GM12878 (cell line): Measurements from ENCODE around the gene SV2A. TPM values are rescaled to one million over a fixed set of nuclear protein-coding genes. Genes with fewer than 3 reads are reported as not detected.

Source experiments
- CBFB ChIP-seq: IDR thresholded peaks from 2 replicates; pipeline ENCODE4 v1.6.1; 2016; ENCODE audit warnings: antibody characterized with exemption, low read depth
- DPF2 ChIP-seq: fragments of 450-650 bp; IDR thresholded peaks from 2 replicates; pipeline ENCODE4 v1.6.1; 2017; ENCODE audit warnings: mild to moderate bottlenecking
- GABPA ChIP-seq: IDR thresholded peaks from 2 replicates; pipeline ENCODE4 v1.6.1; 2014; ENCODE audit warnings: antibody characterized with exemption, low read depth, mild to moderate bottlenecking, inconsistent platforms
- IRF4 ChIP-seq: IDR thresholded peaks from 2 replicates; pipeline ENCODE4 v1.6.1; 2011; ENCODE audit warnings: low read depth, low read length
- LARP7 ChIP-seq: fragments of 450-650 bp; IDR thresholded peaks from 2 replicates; pipeline ENCODE4 v1.6.1; 2017; ENCODE audit warnings: mild to moderate bottlenecking
- MTA3 ChIP-seq: IDR thresholded peaks from 2 replicates; pipeline ENCODE4 v1.6.1; 2012; ENCODE audit warnings: low read length, inconsistent platforms, borderline replicate concordance
- MXI1 ChIP-seq: fragments of 150-350 bp; IDR thresholded peaks from 2 replicates; pipeline ENCODE4 v1.6.1; 2011; ENCODE audit warnings: low read depth, mild to moderate bottlenecking, inconsistent platforms, low read length, improper control_type of control experiment
- MYC ChIP-seq: IDR thresholded peaks from 2 replicates; pipeline ENCODE4 v1.6.1; 2011; ENCODE audit warnings: mild to moderate bottlenecking, low read length, moderate library complexity, inconsistent platforms; ENCODE audit not compliant: insufficient read depth, insufficient replicate concordance, insufficient read length, severe bottlenecking
- NRF1 ChIP-seq: conservative IDR thresholded peaks from 2 replicates; pipeline ENCODE4 v1.6.1; 2011; ENCODE audit warnings: mild to moderate bottlenecking, low read depth, low read length, improper control_type of control experiment
- SRF ChIP-seq, 2 experiments: IDR thresholded peaks; 2 replicates each; pipeline ENCODE4 v1.6.1; 2011; ENCODE audit warnings: low read depth in 2 of 2, low read length in 2 of 2, mild to moderate bottlenecking in 1 of 2, moderate library complexity in 1 of 2
- SUPT20H ChIP-seq: IDR thresholded peaks from 2 replicates; pipeline ENCODE4 v1.6.1; 2011; ENCODE audit warnings: low read depth, mild to moderate bottlenecking, low read length, moderate library complexity, borderline replicate concordance; ENCODE audit not compliant: control insufficient read depth
- SUZ12 ChIP-seq: fragments of 200-600 bp; sonication (generic); IDR thresholded peaks from one replicate; pipeline ENCODE4 v1.6.1; 2018; ENCODE audit warnings: antibody characterized with exemption, mild to moderate bottlenecking; ENCODE audit not compliant: unreplicated experiment
- polyA plus RNA-seq, 11 experiments: library from polyadenylated mRNA; depleted of rRNA in 4 of 11; unstranded in 6 of 11; stranded (reverse) in 5 of 11; fragments of >200 nt; fragmentation: Nextera tagmentation in 4 of 11; fragmentation: Illumina TruSeq in 1 of 11; extraction: Ambion mirVana in 4 of 11; extraction: Trizol in 1 of 11; gene quantifications; 1 replicate in 1 of 11; 2 replicates in 10 of 11; pipeline versions ENCODE4 v1.2.1 to v1.2.3, GENCODE V29; 2011 to 2016; ENCODE audit warnings: inconsistent platforms in 2 of 11, missing spikeins in 2 of 11, low read depth in 1 of 11
- total RNA-seq, 4 experiments: library from RNA; depleted of rRNA in 3 of 4; stranded (reverse); fragments of >200 nt in 3 of 4; fragmentation: Illumina TruSeq in 1 of 4; extraction: Trizol in 1 of 4; gene quantifications; 2 replicates each; pipeline versions ENCODE4 v1.2.1 to v1.2.3, GENCODE V29; 2013 to 2021
- TF ChIP-seq, protein P1 (sequence below): IDR thresholded peaks from 2 replicates; pipeline ENCODE4 v1.6.1; 2012; ENCODE audit warnings: low read length, inconsistent platforms
- TF ChIP-seq, protein P2 (sequence below): fragments of 450-650 bp; IDR thresholded peaks from 2 replicates; pipeline ENCODE4 v1.6.1; 2014; ENCODE audit warnings: mild to moderate bottlenecking
- TF ChIP-seq, protein P3 (sequence below): fragments of 450-650 bp; IDR thresholded peaks from 2 replicates; pipeline ENCODE4 v1.6.1; 2016; ENCODE audit warnings: mild to moderate bottlenecking
- TF ChIP-seq, protein P4 (sequence below): fragments of 450-650 bp; IDR thresholded peaks from 2 replicates; pipeline ENCODE4 v1.6.1; 2016; ENCODE audit warnings: mild to moderate bottlenecking, moderate library complexity, borderline replicate concordance
- TF ChIP-seq, protein P5 (sequence below): fragments of 450-650 bp; IDR thresholded peaks from 2 replicates; pipeline ENCODE4 v1.6.1; 2016; ENCODE audit warnings: mild to moderate bottlenecking

SV2A gene
- total and polyA plus RNA-seq, 10 of the 15 experiments (the other 5 are each of a cell fraction or from before 2014, with no cell fraction given) = 0.39 to 11.6 (median 5.4) TPM

DNA sequence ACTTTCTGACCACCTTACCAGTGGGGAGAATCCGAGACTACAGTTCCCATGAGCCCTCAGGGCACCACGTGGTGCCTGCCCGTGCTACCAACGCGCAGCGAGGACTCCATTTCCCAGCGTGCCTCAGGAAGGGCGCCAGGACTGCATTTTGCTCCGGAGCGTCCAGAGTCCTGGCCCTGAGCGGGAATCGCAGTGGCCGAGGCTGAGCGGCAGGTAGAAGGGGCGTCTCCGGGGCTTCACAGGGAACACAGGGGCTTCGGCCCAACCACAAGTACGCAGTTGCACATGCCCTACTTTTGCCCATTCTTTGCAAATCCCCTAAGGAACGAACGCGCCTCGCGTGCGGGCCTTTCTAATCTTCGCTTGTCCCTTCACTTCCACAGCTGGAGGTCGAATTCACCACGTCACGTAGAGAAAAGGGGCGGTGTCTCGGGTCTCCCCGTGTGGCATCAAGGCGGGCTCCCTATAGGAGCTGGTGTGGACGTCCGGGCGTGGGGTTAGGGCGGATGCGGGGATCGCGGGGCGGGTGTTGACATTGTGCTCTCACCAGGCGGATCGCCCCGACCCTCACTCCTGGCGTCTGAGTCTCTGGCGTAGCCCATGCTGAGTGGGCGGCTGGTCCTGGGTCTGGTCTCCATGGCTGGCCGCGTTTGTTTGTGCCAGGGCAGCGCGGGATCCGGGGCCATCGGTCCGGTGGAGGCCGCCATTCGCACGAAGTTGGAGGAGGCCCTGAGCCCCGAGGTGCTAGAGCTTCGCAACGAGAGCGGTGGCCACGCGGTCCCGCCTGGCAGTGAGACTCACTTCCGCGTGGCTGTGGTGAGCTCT lies 18.0 kb downstream of the SV2A start, which contains the start of gene BOLA1 (continued):
- TF ChIP-seq IRF4 (peak; percentile 73), MYC (peak; percentile 24), LARP7 (peak; percentile 85), MXI1 (peak; percentile 29), SRF (IDR thresholded peaks at IDR 0.05; ENCODE audit: low read depth in 2 of 2, low read length in 2 of 2) (peak in 1 of 2 experiments; percentile 52; a peak in 1 of 4 replicates), GABPA (peak; percentile 73; the same call in 1 of the 2 replicates), DPF2 (0 out of 2 replicates have a peak, but pooled peaks have one; percentile 27), SUPT20H (no peak), SUZ12 (no peak), NRF1 (0 out of 2 replicates have a peak, but pooled peaks have one; percentile 25), CBFB (0 out of 2 replicates have a peak, but pooled peaks have one; percentile 49), MTA3 (no peak)
- TF ChIP-seq, protein P1, sequence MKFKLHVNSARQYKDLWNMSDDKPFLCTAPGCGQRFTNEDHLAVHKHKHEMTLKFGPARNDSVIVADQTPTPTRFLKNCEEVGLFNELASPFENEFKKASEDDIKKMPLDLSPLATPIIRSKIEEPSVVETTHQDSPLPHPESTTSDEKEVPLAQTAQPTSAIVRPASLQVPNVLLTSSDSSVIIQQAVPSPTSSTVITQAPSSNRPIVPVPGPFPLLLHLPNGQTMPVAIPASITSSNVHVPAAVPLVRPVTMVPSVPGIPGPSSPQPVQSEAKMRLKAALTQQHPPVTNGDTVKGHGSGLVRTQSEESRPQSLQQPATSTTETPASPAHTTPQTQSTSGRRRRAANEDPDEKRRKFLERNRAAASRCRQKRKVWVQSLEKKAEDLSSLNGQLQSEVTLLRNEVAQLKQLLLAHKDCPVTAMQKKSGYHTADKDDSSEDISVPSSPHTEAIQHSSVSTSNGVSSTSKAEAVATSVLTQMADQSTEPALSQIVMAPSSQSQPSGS = no peak
- TF ChIP-seq, protein P2, sequence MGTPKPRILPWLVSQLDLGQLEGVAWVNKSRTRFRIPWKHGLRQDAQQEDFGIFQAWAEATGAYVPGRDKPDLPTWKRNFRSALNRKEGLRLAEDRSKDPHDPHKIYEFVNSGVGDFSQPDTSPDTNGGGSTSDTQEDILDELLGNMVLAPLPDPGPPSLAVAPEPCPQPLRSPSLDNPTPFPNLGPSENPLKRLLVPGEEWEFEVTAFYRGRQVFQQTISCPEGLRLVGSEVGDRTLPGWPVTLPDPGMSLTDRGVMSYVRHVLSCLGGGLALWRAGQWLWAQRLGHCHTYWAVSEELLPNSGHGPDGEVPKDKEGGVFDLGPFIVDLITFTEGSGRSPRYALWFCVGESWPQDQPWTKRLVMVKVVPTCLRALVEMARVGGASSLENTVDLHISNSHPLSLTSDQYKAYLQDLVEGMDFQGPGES = 0 out of 2 replicates have a peak, but pooled peaks have one; percentile 28
- TF ChIP-seq, protein P3, sequence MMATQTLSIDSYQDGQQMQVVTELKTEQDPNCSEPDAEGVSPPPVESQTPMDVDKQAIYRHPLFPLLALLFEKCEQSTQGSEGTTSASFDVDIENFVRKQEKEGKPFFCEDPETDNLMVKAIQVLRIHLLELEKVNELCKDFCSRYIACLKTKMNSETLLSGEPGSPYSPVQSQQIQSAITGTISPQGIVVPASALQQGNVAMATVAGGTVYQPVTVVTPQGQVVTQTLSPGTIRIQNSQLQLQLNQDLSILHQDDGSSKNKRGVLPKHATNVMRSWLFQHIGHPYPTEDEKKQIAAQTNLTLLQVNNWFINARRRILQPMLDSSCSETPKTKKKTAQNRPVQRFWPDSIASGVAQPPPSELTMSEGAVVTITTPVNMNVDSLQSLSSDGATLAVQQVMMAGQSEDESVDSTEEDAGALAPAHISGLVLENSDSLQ = peak; percentile 25; the same call in 1 of the 2 replicates
- TF ChIP-seq, protein P4, sequence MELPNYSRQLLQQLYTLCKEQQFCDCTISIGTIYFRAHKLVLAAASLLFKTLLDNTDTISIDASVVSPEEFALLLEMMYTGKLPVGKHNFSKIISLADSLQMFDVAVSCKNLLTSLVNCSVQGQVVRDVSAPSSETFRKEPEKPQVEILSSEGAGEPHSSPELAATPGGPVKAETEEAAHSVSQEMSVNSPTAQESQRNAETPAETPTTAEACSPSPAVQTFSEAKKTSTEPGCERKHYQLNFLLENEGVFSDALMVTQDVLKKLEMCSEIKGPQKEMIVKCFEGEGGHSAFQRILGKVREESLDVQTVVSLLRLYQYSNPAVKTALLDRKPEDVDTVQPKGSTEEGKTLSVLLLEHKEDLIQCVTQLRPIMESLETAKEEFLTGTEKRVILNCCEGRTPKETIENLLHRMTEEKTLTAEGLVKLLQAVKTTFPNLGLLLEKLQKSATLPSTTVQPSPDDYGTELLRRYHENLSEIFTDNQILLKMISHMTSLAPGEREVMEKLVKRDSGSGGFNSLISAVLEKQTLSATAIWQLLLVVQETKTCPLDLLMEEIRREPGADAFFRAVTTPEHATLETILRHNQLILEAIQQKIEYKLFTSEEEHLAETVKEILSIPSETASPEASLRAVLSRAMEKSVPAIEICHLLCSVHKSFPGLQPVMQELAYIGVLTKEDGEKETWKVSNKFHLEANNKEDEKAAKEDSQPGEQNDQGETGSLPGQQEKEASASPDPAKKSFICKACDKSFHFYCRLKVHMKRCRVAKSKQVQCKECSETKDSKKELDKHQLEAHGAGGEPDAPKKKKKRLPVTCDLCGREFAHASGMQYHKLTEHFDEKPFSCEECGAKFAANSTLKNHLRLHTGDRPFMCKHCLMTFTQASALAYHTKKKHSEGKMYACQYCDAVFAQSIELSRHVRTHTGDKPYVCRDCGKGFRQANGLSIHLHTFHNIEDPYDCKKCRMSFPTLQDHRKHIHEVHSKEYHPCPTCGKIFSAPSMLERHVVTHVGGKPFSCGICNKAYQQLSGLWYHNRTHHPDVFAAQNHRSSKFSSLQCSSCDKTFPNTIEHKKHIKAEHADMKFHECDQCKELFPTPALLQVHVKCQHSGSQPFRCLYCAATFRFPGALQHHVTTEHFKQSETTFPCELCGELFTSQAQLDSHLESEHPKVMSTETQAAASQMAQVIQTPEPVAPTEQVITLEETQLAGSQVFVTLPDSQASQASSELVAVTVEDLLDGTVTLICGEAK = peak; percentile 72; the same call in 1 of the 2 replicates
- TF ChIP-seq, protein P5, sequence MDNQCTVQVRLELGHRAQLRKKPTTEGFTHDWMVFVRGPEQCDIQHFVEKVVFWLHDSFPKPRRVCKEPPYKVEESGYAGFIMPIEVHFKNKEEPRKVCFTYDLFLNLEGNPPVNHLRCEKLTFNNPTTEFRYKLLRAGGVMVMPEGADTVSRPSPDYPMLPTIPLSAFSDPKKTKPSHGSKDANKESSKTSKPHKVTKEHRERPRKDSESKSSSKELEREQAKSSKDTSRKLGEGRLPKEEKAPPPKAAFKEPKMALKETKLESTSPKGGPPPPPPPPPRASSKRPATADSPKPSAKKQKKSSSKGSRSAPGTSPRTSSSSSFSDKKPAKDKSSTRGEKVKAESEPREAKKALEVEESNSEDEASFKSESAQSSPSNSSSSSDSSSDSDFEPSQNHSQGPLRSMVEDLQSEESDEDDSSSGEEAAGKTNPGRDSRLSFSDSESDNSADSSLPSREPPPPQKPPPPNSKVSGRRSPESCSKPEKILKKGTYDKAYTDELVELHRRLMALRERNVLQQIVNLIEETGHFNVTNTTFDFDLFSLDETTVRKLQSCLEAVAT = 0 out of 2 replicates have a peak, but pooled peaks have one; percentile 40
